GM12875 (cell line): Measurements from ENCODE around the gene PAK5.

Source experiments
- H3K4me3 ChIP-seq: one replicate; pipeline ENCODE4 v1.5.1; 2011; ENCODE audit warnings: low read depth, low read length, control low read depth
- TF ChIP-seq, protein P1 (sequence below): IDR thresholded peaks from 2 replicates; pipeline ENCODE4 v1.5.1; 2011; ENCODE audit warnings: low read depth, mild to moderate bottlenecking, control low read depth, inconsistent platforms, low read length, moderate library complexity, borderline replicate concordance; ENCODE audit not compliant: insufficient read depth

The PAK5 gene

DNA sequence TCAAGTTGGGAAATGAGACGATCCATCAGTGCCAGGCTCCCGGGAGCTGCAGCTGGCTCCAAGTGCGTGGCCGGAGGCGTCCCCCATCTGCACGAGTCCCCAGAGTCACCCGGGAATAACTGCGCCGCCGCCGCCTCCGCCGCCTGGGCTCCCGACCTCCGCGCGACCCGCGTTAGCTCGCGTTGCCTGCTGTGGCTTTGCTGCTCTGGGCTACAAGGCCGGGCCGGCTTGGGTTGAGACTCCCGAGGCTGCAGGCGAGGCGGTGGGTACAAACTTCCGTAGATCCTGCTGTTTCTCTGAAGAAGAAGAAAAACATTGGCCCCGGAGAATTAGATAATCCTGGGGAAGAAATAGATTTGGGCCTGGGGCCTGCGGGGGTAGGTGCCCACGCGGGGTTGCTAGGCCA is 331.9 kb downstream of the PAK5 start:
- TF ChIP-seq, protein P1, sequence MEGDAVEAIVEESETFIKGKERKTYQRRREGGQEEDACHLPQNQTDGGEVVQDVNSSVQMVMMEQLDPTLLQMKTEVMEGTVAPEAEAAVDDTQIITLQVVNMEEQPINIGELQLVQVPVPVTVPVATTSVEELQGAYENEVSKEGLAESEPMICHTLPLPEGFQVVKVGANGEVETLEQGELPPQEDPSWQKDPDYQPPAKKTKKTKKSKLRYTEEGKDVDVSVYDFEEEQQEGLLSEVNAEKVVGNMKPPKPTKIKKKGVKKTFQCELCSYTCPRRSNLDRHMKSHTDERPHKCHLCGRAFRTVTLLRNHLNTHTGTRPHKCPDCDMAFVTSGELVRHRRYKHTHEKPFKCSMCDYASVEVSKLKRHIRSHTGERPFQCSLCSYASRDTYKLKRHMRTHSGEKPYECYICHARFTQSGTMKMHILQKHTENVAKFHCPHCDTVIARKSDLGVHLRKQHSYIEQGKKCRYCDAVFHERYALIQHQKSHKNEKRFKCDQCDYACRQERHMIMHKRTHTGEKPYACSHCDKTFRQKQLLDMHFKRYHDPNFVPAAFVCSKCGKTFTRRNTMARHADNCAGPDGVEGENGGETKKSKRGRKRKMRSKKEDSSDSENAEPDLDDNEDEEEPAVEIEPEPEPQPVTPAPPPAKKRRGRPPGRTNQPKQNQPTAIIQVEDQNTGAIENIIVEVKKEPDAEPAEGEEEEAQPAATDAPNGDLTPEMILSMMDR = no peak
- H3K4me3 ChIP-seq = no peak overlapping the region

DNA sequence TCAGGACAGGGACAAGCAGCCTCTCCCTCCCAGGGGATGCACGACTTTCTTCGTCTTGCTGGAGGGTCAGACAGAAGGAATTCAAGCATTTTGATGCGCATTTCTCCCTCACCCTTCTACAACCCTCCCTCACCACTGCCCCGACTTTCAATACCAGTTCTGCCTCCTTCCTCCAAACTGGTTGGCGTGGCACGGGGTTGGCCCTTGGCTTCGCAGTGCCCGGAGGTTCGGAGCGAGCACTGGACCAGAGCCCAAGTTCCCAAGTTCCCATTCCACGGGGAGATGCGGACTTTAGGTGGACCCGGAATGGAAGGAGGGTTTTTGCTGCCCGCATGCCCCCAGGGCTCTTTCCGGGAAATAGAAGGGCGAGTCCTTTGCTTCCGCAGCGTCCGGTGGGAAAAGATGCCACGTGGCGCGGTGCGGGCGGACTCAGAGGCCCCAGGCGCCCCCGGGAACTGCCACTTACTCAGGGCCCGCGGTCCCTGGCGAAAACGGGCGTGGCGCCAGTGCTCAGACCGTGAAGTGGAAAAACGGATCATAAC is 332.5 kb downstream of the PAK5 start:
- TF ChIP-seq, protein P1 = no peak
- no peak overlapping the region for H3K4me3 ChIP-seq

DNA sequence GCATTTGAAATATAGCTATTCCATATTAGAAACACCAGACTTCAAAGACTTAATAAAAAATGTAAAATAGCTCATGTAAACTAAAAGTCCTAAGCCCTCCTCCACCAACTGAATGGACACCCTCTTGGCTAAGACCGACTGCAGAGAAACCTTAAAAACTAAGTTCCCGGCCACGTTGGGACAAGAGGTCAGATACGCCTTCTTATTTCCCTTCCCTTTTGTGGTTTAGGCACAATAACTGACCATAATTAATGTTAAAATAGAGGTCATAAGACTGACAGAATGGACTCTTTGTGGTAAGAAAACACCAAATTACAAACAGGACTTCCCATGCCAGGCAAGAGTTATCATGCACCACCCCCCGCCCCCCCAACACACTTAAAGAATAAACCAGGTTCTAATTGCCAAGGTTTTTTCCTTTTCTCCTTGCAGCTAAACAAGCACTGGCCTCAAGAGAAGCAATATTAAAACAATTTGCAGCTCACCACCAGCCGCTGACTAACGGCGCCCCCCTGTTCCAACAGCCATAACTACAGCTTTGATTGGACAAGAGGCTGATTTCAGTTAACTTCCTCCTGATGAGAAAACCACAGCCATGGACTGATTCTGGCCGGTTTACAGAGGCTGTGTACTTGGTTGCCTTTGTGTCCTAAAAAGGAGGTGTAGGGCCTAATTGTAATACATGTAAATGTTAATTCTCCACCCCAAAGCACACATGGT is 335.2 kb downstream of the PAK5 start:
- no peak overlapping the region for H3K4me3 ChIP-seq
- TF ChIP-seq, protein P1 = no peak

DNA sequence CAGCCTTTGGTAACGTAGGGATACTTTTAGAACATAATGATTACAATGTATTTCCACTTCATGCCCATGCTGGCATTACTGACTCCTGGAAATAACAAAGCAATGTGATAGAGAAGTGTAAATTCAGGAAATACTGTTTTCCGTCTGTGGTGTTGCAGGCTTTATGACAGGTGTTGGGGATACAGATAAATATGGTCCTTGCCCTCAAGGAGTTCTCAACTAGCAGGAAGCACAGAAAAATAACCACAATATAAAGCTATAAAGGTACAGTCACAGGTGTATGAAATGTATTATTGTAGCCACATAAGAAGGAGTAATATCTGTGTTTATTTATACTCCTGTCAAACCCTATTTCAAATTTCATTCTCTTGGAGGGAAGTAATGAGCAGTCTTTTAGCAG is 337.4 kb downstream of the PAK5 start:
- H3K4me3 ChIP-seq = no peak overlapping the region
- TF ChIP-seq, protein P1 = no peak

DNA sequence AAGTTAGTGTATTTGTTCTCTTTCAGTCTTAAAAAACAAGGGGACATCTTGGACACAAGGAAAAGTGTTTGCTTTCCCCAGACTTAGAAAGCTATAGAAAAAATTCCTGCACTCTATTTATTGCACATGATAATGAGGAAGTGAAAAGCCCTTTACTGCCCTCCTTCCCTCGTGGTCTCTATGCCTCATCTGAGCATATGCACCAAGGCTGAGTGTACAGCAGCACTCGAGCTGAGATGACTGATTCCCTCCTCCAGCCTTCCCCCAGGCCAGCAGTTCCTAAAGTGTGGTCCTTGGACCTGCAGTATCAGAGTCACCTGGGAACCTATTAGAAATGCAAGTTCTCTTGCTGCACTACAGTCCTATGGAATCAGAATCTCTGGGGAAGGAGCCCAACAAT is 338.8 kb downstream of the PAK5 start:
- TF ChIP-seq, protein P1 = no peak
- no peak overlapping the region for H3K4me3 ChIP-seq

DNA sequence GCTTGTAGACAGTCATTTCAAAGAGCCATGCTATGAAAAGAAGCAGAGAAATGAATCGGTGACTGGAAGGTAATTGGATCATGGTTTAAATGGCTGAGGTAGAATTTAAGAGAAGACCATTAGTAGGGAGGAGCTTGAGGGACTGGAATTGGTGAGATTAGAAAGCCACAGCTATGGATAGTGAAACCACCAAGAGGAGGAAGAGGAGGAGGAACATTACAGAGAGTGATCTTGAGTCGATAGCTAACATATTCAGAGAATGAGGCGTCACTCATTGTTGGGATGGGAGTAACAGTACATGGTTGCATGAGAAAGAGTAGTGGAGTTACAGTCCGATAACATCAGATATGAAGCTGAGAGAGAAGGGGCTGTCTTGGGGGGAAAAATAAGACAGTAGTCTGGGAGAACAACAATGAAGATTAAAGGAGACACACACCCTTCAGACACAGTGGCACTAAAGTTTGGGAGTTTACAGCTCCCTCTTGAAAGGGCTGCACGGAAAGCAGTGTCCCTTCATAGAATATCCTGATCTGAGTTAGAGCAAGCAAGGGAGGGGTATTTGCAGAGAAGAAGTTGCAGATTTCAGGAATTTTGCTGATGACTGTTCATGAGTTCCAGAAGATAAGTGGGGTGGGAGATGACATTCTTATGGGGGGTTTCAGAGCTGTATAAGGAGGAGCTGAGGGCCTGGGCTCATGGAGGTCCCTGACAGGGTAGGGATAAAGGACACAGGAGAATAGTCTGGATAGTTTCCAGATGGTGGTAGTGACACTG is 339.6 kb downstream of the PAK5 start:
- TF ChIP-seq, protein P1 = no peak

More for the DNA sequence above, 339.6 kb downstream of the PAK5 start:
- H3K4me3 ChIP-seq = no peak overlapping the region
